NCI-H1105 treated with DMSO at 0.1 percent for 48 hours (cell line): ENCODE measurements around the gene SLC24A4.
"Not testable (repeated sequence)": the region's sequence is repeated elsewhere in the genome, so short reads cannot be mapped to it uniquely, and the experiment has no call there.

ENCODE experiments used
- DNase-seq: peaks from one replicate; lab custom pipeline; 2025; lab: John Stamatoyannopoulos, UW

Gene SLC24A4

GRCh38 chr14:92520102-92521057 lies 197.4 kb downstream of the SLC24A4 start:
- no peak for DNase-seq

- DNase-seq = no peak
These were observed 198.1 kb downstream of the SLC24A4 start for GRCh38 chr14:92521058-92521415.

GRCh38 chr14:92523752-92524151 lies 200.8 kb downstream of the SLC24A4 start:
- no peak for DNase-seq

GRCh38 chr14:92524602-92525185 lies 201.7 kb downstream of the SLC24A4 start:
- no peak for DNase-seq

- no peak for DNase-seq
These were observed 202.5 kb downstream of the SLC24A4 start for GRCh38 chr14:92525322-92526095.

GRCh38 chr14:92527721-92528120 lies 204.8 kb downstream of the SLC24A4 start:
- no peak for DNase-seq

- DNase-seq = no peak
These were observed 205.6 kb downstream of the SLC24A4 start for GRCh38 chr14:92528486-92529100.

GRCh38 chr14:92529903-92530302 lies 206.9 kb downstream of the SLC24A4 start:
- no peak for DNase-seq

- DNase-seq = no peak
These were observed 208.3 kb downstream of the SLC24A4 start for GRCh38 chr14:92531106-92531873.

GRCh38 chr14:92532490-92533163 lies 209.7 kb downstream of the SLC24A4 start:
- no peak for DNase-seq

GRCh38 chr14:92534932-92535643 lies 212.1 kb downstream of the SLC24A4 start:
- DNase-seq = no peak

- DNase-seq = not testable (repeated sequence)
These were observed 213.3 kb downstream of the SLC24A4 start for GRCh38 chr14:92536231-92536630.

- DNase-seq = no peak
These were observed 215.5 kb downstream of the SLC24A4 start for GRCh38 chr14:92538412-92538985.

- DNase-seq = no peak
These were observed 216.5 kb downstream of the SLC24A4 start for GRCh38 chr14:92539419-92539818.

GRCh38 chr14:92539875-92540274 lies 216.9 kb downstream of the SLC24A4 start:
- DNase-seq = no peak

GRCh38 chr14:92540472-92541048 lies 217.6 kb downstream of the SLC24A4 start:
- peak; percentile 29 for DNase-seq

GRCh38 chr14:92542766-92543554 lies 220.0 kb downstream of the SLC24A4 start:
- no peak for DNase-seq

GRCh38 chr14:92544051-92544720 lies 221.2 kb downstream of the SLC24A4 start:
- DNase-seq = no peak
